ENCODE data around the gene SALL4. TPM values are rescaled to one million over a fixed set of nuclear protein-coding genes. Genes with fewer than 3 reads are reported as not detected.
"Not testable (repeated sequence)": the region's sequence is repeated elsewhere in the genome, so short reads cannot be mapped to it uniquely, and the experiment has no call there.

Gene SALL4
- total RNA-seq, 1 donor from 2014 or later, result 2.7 TPM

- no peak for DNase-seq
These were observed 1.0 kb downstream of the SALL4 start for GRCh38 chr20:51801122-51801822.

DNA sequence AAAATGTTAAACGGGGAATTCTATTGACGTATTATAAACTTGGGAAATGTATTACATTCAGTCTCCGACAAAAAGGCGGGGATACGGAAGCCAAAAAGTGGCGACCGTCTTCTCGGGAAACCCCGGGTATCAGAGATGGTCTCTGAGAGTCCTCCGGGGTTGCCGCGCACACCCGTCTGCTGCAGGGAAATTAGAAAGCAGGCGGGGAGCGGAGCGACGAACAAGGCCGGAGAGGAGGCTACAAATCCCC lies 1.5 kb downstream of the SALL4 start:
- DNase-seq, result no peak

DNA sequence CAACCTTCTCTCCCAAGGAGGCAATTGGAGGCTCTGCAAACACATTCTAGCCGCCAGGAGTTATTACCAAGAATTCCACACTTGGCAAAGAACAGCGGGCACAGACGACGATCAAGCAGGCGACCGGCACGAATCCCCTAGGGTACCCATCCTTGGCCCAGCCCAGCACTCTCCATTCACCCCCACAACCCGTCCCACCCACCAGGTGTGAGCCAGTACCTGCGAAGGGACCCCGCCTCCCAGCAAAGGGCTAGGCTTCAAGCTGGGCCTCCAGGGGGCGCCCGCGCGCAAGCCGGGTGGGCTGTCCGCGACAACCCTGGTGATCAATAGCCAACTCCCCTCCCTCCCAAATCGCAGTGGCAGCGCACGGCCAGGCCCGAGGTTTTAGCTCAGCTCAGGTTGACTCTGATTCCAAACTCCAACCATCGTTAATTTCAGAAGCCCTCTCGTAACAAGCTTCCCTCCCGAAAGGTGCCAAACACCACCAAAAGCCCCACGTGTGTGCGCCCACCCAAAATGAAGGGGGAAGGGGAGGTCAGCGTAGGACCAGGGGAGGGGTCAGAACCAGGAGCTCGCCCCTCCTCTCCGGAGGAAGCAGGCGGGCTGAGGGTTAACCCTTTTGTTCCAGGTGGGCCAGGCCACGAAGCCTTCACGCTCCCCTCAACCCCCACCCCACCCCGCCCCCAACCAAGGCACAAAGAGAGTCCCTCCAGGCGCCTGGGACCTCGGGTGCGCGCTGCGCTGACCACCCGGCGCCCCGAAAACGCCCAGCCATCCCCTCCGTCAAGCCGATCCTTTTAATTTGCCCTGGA lies 2.1 kb downstream of the SALL4 start:
- DNase-seq, result peak; percentile 55

- no peak for DNase-seq
These were observed 2.9 kb downstream of the SALL4 start for GRCh38 chr20:51799401-51799860.

GRCh38 chr20:51797357-51798025 lies 4.8 kb downstream of the SALL4 start:
- no peak for DNase-seq

DNA sequence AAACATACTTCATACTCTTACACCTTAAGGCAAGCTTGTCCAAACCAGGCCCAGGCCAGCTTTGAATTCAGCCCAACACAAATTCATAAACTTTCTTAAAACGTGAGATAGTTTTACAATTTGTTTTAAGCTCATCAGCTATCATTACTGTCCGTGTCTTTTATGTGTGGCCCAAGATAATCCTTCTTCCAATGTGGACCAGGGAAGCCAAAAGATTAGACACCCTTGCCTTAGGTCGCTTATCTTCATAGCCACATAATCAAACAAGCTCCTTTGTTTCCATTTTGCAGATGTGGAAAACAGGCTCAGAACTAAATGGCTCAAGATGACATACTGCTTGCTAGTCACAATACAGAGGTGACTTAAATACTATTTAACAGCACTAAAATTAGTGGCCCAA lies 6.0 kb downstream of the SALL4 start:
- DNase-seq, result no peak

GRCh38 chr20:51792960-51793359 lies 9.4 kb downstream of the SALL4 start:
- DNase-seq, result no peak

DNA sequence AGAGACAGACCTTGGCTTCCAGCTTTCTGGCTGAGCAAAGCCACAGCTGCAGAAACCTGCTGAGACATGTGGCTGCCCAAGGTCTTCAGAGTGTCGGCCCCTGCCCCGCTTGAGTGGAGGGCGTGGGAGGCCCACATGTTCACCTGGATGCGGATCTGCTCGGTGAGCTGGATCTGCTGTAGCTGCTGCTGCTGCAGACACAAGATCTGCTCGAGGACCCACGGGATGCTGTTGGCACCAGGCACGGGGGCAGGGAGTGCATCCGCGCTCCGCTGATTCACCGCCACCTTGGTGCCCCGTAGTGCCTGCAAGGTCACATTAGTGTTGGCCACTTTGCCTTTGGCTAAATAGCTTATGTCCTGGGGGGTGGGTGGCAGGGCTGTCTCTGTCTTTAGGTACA lies 10.7 kb downstream of the SALL4 start:
- DNase-seq, result no peak

DNA sequence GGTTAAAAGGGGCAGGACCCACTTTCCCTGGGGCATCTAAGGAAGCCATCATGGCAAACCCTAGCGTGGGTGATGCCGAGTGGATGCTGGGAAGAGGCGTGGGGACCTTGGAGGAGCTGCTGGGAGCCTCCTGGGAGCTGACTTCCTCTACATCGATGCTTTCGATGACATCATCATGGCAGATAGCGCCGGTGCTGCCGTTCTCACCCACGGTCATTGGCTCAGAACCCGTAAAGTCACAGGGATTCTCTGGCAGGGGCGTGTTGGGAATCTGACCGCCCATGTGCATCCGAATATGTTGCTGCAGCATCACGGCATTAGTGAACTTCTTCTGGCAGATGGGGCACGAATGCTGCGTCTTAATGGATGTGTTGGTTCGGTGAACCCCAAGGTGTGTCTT lies 12.1 kb downstream of the SALL4 start:
- no peak for DNase-seq

DNA sequence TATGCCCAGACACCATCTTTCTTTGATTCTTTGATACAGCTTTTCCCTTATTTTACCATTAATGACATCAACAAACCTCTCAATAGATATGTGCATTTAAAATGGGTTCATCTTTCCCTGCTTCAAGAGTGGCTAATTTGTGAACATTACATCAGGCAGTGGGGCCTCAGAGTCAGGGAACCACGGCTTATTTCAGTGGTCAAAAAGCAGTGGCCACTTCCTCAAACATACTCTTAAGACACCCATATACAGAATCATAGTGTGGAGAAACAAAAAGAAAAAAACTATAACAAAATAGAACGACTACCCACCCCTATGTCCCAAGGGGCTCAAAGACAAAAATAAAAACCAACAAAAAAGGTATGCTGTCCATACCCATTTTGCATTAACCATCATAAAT lies 12.9 kb downstream of the SALL4 start:
- DNase-seq, result no peak

- no peak for DNase-seq
These were observed 13.5 kb downstream of the SALL4 start for GRCh38 chr20:51788822-51789221.

DNA sequence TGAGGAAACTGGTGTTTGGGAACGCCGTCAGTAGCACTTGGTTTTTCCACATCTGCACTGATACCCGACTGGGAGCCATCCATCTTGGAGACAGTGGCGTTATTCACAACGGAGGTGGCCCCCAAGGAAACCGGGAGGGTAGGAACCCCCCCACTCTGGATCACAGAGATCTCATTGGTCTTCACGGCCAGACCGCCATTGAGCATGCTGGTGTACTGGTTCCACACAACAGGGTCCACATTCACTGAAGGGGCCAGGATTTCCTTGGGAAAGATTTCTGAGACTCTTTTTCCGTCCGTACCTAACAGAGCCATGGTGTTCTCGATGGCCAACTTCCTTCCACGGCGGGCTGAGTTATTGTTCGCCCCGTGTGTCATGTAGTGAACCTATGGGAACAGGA lies 18.0 kb downstream of the SALL4 start:
- no peak for DNase-seq

- not testable (repeated sequence) for DNase-seq
These were observed 24.0 kb downstream of the SALL4 start for GRCh38 chr20:51778229-51778759.

DNA sequence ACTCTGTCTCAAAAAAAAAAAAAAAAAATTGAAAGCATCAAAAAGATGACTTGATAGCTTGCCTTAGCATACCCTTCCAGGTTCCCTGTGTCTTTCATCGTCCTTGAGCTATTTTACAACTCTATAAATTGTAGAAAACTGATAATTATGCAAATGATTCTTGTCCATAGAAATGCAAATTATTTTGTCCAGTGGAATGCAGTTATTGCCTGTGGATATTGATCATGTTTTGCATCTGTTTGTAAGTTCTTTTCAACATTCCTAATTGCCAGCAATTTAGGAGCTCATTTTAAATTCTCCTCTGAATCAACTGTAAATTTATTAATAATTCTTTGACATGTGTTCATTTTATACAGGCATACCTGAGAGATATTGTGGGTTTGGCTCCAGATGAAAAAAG lies 27.1 kb downstream of the SALL4 start:
- no peak for DNase-seq

- no peak for DNase-seq
These were observed 30.1 kb downstream of the SALL4 start for GRCh38 chr20:51772236-51772635.

DNA sequence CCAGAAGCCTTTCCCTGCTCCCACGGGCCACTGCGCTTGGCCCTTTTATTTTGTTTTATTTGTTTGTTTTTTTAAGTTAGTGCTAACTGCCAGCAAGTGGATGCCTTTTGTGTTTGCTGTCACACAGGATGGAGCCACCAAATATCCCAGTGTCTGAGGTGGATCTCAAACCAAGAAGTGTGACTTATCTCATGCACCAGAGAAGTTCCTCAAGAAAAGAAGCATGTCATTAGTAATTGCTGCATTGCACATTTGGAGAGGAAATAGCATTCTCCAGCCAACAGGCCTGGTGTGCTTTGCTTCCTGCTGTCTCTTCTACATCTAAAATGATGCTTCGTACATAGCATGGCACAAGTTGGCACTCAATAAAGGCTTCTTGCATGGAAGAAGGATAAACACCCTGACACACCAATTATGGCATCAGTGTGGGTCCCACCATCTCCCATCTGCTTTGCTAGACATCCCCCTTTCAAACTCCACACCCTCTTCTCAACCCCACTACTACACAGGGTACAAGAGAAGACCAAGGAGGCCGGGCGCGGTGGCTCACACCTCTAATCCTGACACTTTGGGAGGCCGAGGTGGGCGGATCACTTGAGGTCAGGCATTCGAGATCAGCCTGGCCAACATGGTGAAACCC lies 32.2 kb downstream of the SALL4 start:
- no peak for DNase-seq

- no peak for DNase-seq
These were observed 33.4 kb downstream of the SALL4 start for GRCh38 chr20:51768759-51769517.

GRCh38 chr20:51767867-51768758 lies 34.2 kb downstream of the SALL4 start, which contains the start of gene ATP9A:
Gene ATP9A, minus strand, starts transcription at chr20:51768390. Its CDS starts 21 bp downstream, at chr20:51768369.
- no peak for DNase-seq

- DNase-seq, result no peak
These were observed 35.1 kb downstream of the SALL4 start for GRCh38 chr20:51766994-51767866.

DNA sequence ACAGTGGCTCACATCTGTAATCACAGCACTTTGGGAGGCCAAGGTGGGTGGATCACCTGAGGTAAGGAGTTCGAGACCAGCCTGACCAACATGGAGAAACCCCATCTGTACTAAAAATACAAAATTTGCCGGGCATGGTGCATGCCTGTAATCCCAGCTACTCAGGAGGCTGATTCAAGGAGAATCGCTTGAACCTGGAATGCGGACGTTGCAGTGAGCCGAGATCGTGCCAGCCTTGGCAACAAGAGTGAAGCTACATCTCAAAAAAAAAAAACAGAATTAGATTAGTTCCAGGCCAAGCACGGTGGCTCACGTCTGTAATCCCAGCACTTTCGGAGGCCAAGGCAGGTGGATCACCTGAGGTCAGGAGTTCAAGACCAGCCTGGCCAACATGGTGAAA lies 36.9 kb downstream of the SALL4 start:
- not testable (repeated sequence) for DNase-seq

All from skin of body (tissue), 2 donors.